Measurements from ENCODE around the gene ERFL. TPM values are rescaled to one million over a fixed set of nuclear protein-coding genes. Genes with fewer than 3 reads are reported as not detected.

ERFL gene
- total RNA-seq, 6 experiments from 2014 or later: 0.09 to 0.17 (median 0.12) TPM; not detected in 2

DNA sequence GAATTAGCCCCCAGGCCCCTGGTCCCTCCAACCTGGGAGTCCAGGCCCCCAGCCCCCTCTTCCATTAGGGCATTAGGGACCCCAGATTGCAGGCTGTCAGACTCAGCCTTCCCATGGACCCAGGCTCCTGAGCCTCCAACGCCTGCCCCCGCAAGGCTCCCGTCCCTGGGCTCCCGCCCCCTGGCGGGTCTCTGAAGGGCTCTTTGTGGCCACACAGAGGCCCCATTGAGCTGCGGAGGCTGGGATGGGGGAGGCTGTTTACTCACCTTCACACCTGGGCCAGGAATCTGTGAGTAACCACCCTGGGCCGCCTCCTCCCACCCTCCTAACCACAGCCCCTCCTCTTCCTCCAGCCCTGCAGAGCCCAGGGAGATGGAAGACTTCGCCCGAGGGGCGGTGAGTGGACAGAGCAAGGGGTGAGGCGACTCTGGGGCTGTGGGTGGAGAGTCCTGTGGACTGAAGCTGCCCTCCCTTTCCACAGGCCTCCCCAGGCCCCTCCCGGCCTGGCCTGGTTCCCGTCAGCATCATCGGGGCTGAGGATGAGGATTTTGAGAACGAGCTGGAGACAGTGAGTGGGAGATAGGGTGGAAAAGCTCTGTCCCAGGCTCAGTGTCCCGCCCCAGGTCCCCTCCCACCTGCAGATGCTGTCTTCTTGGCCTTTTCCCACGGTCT lies 40.4 kb downstream of the ERFL start:
- DNase-seq: peak; percentile 62
- peaks cover 5% of the 10 kb centered on the region; the same call in 1 of the 2 replicates for H3K36me3 Mint-ChIP-seq (ENCODE audit: low read depth)
- TF ChIP-seq, protein P1, sequence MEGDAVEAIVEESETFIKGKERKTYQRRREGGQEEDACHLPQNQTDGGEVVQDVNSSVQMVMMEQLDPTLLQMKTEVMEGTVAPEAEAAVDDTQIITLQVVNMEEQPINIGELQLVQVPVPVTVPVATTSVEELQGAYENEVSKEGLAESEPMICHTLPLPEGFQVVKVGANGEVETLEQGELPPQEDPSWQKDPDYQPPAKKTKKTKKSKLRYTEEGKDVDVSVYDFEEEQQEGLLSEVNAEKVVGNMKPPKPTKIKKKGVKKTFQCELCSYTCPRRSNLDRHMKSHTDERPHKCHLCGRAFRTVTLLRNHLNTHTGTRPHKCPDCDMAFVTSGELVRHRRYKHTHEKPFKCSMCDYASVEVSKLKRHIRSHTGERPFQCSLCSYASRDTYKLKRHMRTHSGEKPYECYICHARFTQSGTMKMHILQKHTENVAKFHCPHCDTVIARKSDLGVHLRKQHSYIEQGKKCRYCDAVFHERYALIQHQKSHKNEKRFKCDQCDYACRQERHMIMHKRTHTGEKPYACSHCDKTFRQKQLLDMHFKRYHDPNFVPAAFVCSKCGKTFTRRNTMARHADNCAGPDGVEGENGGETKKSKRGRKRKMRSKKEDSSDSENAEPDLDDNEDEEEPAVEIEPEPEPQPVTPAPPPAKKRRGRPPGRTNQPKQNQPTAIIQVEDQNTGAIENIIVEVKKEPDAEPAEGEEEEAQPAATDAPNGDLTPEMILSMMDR (IDR thresholded peaks at IDR 0.05): 0 out of 2 replicates have a peak, but pooled peaks have one; percentile 9
- H3K9me3 Mint-ChIP-seq: no peaks in the 10 kb centered on the region
- H3K27me3 Mint-ChIP-seq (ENCODE audit: insufficient read depth): no peaks in the 10 kb centered on the region; the same call in 1 of the 2 replicates
- H3K4me1 Mint-ChIP-seq (ENCODE audit: low read depth): peaks cover 38% of the 10 kb centered on the region
- no peak overlapping the region for H3K4me3 Mint-ChIP-seq
- H3K27ac Mint-ChIP-seq: peak overlapping the region; percentile 61

GRCh38 chr19:41886761-41887710 lies 41.2 kb downstream of the ERFL start:
- peak overlapping the region; percentile 73 for H3K27ac Mint-ChIP-seq
- H3K36me3 Mint-ChIP-seq (ENCODE audit: low read depth): peaks cover 5% of the 10 kb centered on the region; the same call in 1 of the 2 replicates
- TF ChIP-seq, protein P1 (IDR thresholded peaks at IDR 0.05): no peak
- DNase-seq: no peak
- H3K4me3 Mint-ChIP-seq: peak overlapping the region; percentile 40
- H3K9me3 Mint-ChIP-seq: no peaks in the 10 kb centered on the region
- peaks cover 3% of the 10 kb centered on the region for H3K27me3 Mint-ChIP-seq (ENCODE audit: insufficient read depth)
- peaks cover 46% of the 10 kb centered on the region for H3K4me1 Mint-ChIP-seq (ENCODE audit: low read depth)

DNA sequence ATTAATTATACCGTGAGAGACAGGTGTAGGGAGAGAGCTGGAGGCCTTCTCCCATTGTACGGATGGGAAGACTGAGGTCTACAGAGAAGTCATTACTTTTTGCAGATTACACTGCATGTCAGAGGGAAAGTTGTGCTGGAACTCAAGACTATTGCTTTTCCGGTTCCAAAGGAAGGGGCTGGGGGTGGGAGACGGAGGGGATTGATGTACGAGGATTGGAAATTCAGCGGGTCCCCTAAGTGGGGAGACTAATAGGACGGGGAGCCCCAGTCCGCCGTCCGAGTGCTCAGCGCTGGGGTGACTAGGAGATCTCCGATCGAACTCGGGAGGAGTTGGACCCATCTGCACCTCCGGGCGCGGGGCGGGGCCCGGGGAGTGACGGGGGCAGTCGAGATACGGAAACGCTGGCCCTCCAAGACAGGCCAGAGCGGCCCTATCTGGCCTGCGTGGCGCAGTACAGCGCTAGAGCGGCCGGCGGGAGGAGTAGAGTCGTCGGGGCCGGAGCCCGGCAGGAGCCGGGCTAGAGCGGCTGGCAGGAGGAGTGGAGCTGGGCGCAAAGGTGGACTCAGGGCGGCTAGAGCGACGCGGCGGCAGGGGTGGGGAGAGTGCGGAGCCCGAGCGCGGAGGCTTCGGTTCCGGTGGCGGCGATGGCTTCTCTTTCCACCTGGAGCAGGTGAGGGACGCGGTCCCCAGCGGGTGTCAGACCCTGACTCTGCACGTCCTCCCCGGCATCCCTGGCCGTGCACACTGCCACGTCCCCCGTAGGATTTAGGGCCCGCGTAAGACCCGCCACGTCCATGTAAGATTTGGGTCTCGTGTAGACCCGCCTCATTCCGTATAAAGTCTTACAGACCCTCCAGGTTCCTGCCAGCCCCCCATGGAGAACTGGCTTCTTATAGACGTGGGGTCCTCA lies 44.2 kb downstream of the ERFL start:
- H3K9me3 Mint-ChIP-seq: no peaks in the 10 kb centered on the region

DNA sequence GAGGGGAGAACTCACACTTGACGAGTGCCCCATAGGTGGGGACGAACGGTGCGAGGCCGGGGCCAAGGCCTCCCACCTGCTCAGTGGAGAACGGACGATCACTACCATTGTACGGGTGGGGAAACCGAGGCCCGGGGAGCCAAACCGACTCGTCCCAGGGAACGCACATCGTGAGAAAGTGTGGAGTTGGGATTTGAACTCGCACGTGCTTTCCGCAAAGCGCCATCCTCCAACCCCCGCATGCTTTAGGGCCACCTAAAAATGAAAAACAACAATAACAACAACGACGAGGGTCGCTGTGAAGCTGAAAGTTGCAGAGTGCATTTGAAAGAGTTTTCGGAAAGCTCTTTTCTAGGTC lies 44.8 kb downstream of the ERFL start:
- peaks cover 6% of the 10 kb centered on the region for H3K27me3 Mint-ChIP-seq (ENCODE audit: insufficient read depth)
- peak overlapping the region; percentile 94 for H3K4me3 Mint-ChIP-seq
- no peaks in the 10 kb centered on the region for H3K9me3 Mint-ChIP-seq
- peaks cover 5% of the 10 kb centered on the region; the same call in 1 of the 2 replicates for H3K36me3 Mint-ChIP-seq (ENCODE audit: low read depth)
- H3K27ac Mint-ChIP-seq: peak overlapping the region; percentile 88
- no peak for DNase-seq
- H3K4me1 Mint-ChIP-seq (ENCODE audit: low read depth): peaks cover 46% of the 10 kb centered on the region
- TF ChIP-seq, protein P1 (IDR thresholded peaks at IDR 0.05): no peak

More for the DNA sequence above, 44.2 kb downstream of the ERFL start:
- peaks cover 6% of the 10 kb centered on the region for H3K27me3 Mint-ChIP-seq (ENCODE audit: insufficient read depth)
- H3K27ac Mint-ChIP-seq: peak overlapping the region; percentile 88
- peaks cover 5% of the 10 kb centered on the region; the same call in 1 of the 2 replicates for H3K36me3 Mint-ChIP-seq (ENCODE audit: low read depth)
- peaks cover 47% of the 10 kb centered on the region for H3K4me1 Mint-ChIP-seq (ENCODE audit: low read depth)
- H3K4me3 Mint-ChIP-seq: peak overlapping the region; percentile 94
- TF ChIP-seq, protein P1 (IDR thresholded peaks at IDR 0.05): 0 out of 2 replicates have a peak, but pooled peaks have one; percentile 12
- peak; percentile 97 for DNase-seq

Measured in HFFc6 (cell line).